ENCODE measurements around the gene FUT3. TPM values are rescaled to one million over a fixed set of nuclear protein-coding genes. Genes with fewer than 3 reads are reported as not detected.

Gene FUT3
- total RNA-seq (2021), result not detected in 2 replicates
- long read RNA-seq, result 0 reads

GRCh38 chr19:5851302-5851701 lies at the start of gene FUT3:
Gene FUT3 (minus strand): TSS chr19:5851449.
- no peaks in the 10 kb centered on the region for H3K23me2 ChIP-seq (ENCODE audit: insufficient read length, low read depth, low read length, poor library complexity, severe bottlenecking)
- H4K5ac ChIP-seq (ENCODE audit: insufficient read length, low read depth, low read length), result no peak within 1 kb of the TSS
- no peaks in the 10 kb centered on the region for H4K20me1 ChIP-seq (ENCODE audit: control insufficient read depth, insufficient read depth, insufficient read length)
- no peaks in the 10 kb centered on the region for H3K36me3 Mint-ChIP-seq (ENCODE audit: insufficient read depth in 1 of 3, low read depth in 3 of 3)
- no peaks in the 10 kb centered on the region for H3K79me2 ChIP-seq (ENCODE audit: insufficient read depth, low read length)
- H2AK5ac ChIP-seq (ENCODE audit: insufficient read length, low read length), result no peak within 1 kb of the TSS
- no peak within 1 kb of the TSS for H2BK5ac ChIP-seq (ENCODE audit: insufficient read length, low read length)
- no peak within 1 kb of the TSS for H2BK120ac ChIP-seq (ENCODE audit: low read depth, low read length, poor library complexity, severe bottlenecking)
- H3K4me1 Mint-ChIP-seq, result peaks cover 4 to 7% of the 10 kb centered on the region in 2 experiments; a peak in 3 of 4 replicates
- no peaks in the 10 kb centered on the region for H3K4me1 ChIP-seq (ENCODE audit: insufficient read depth, low read length)
- no peak within 1 kb of the TSS for H3K23ac ChIP-seq (ENCODE audit: insufficient read length, low read depth, low read length)
- H3K27me3 ChIP-seq (ENCODE audit: insufficient read depth, low read length), result no peaks in the 10 kb centered on the region
- no peak within 1 kb of the TSS for H2AFZ ChIP-seq (ENCODE audit: low read length)
- no peak within 1 kb of the TSS for H3K18ac ChIP-seq (ENCODE audit: insufficient read length, low read depth, low read length)
- H3K9ac ChIP-seq (ENCODE audit: extremely low read depth, insufficient read length, low read length), result no peak within 1 kb of the TSS
- no peak within 1 kb of the TSS for H3K4ac ChIP-seq (ENCODE audit: low read depth, low read length)
- H2BK15ac ChIP-seq (ENCODE audit: low read depth, low read length), result no peak within 1 kb of the TSS
- no peak within 1 kb of the TSS for H2BK12ac ChIP-seq (ENCODE audit: insufficient read length, low read depth, low read length)
- no peak within 1 kb of the TSS for H2BK20ac ChIP-seq (ENCODE audit: low read depth, low read length, poor library complexity, severe bottlenecking)
- no peak within 1 kb of the TSS for H3K4me2 ChIP-seq (ENCODE audit: insufficient read depth, insufficient read length, low read length)
- H3K56ac ChIP-seq (ENCODE audit: insufficient read length, low read depth, low read length), result no peak within 1 kb of the TSS
- H3K14ac ChIP-seq (ENCODE audit: insufficient read depth, low read length), result no peak within 1 kb of the TSS
- no peaks in the 10 kb centered on the region for H3K79me1 ChIP-seq (ENCODE audit: insufficient read depth, low read depth, low read length, poor library complexity, severe bottlenecking)
- H3K9me3 Mint-ChIP-seq, result peaks cover 0 to 4% of the 10 kb centered on the region in 2 experiments; a peak in 2 of 5 replicates
- WGBS (ENCODE audit: extremely low coverage, insufficient read length, low lambda C conversion rate), result no CpG with 5 or more reads among the region's 10 CpGs
- H4K91ac ChIP-seq (ENCODE audit: insufficient read length, low read depth, low read length), result no peak within 1 kb of the TSS
- no peak within 1 kb of the TSS for H3K27ac Mint-ChIP-seq
- no peak within 1 kb of the TSS for H3K4me3 Mint-ChIP-seq
- H3K27me3 Mint-ChIP-seq (ENCODE audit: low read depth), result peaks cover 21% of the 10 kb centered on the region
- TF ChIP-seq, protein P1, sequence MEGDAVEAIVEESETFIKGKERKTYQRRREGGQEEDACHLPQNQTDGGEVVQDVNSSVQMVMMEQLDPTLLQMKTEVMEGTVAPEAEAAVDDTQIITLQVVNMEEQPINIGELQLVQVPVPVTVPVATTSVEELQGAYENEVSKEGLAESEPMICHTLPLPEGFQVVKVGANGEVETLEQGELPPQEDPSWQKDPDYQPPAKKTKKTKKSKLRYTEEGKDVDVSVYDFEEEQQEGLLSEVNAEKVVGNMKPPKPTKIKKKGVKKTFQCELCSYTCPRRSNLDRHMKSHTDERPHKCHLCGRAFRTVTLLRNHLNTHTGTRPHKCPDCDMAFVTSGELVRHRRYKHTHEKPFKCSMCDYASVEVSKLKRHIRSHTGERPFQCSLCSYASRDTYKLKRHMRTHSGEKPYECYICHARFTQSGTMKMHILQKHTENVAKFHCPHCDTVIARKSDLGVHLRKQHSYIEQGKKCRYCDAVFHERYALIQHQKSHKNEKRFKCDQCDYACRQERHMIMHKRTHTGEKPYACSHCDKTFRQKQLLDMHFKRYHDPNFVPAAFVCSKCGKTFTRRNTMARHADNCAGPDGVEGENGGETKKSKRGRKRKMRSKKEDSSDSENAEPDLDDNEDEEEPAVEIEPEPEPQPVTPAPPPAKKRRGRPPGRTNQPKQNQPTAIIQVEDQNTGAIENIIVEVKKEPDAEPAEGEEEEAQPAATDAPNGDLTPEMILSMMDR (conservative IDR thresholded peaks at IDR 0.05), result no peak
- DNase-seq, result no peak
- no peak within 1 kb of the TSS for H3K27ac ChIP-seq (ENCODE audit: insufficient read length, low read depth, low read length)
- H3T11ph ChIP-seq (ENCODE audit: low read length), result no peak within 1 kb of the TSS
- no peak within 1 kb of the TSS for H4K8ac ChIP-seq (replicated peaks; ENCODE audit: insufficient read length, low read depth, low read length)
- no peaks in the 10 kb centered on the region for H3K9me3 ChIP-seq (ENCODE audit: control insufficient read depth, low read depth, low read length)

Data from H9 (cell line).